GM18517 (cell line): ENCODE measurements around the gene SPIN2B.
"Not testable (repeated sequence)": the region's sequence is repeated elsewhere in the genome, so short reads cannot be mapped to it uniquely, and the experiment has no call there.

ENCODE experiments used
- ATAC-seq: cut with Tn5 transposase; IDR thresholded peaks from one replicate; pipeline ENCODE4 v1.9.1; 2021; ENCODE audit warnings: mild to moderate bottlenecking, moderate library complexity; ENCODE audit not compliant: unreplicated experiment

SPIN2B gene

GRCh38 chrX:57121162-57121755, at the start of gene SPIN2B:
TSS of gene SPIN2B (minus strand) at chrX:57121548.
- peak; percentile 100 for ATAC-seq

GRCh38 chrX:57156397-57157049, 35.2 kb upstream of the SPIN2B start:
- ATAC-seq, result no peak

DNA sequence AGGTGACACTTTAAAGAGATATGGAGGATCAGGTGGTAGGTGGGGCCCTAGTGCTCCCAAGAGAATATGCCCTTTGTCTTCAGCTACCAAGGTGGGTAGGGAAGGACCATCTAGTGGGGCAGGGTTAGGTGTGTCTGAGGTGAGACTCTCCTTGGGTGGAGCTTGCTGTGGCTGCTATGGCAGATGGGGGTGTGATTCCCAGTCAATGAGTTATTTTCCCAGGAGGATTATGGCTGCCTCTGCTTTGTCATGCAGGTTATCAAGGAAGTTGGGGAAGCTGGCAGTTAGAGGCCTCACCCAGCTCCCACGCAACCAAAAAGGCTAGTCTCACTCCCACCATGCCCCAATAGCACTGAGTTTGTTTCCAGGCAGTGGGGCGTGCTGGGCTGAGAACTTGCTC, 33.8 kb upstream of the SPIN2B start:
- no peak for ATAC-seq

GRCh38 chrX:57152222-57152621, 30.9 kb upstream of the SPIN2B start:
- ATAC-seq, result not testable (repeated sequence)

DNA sequence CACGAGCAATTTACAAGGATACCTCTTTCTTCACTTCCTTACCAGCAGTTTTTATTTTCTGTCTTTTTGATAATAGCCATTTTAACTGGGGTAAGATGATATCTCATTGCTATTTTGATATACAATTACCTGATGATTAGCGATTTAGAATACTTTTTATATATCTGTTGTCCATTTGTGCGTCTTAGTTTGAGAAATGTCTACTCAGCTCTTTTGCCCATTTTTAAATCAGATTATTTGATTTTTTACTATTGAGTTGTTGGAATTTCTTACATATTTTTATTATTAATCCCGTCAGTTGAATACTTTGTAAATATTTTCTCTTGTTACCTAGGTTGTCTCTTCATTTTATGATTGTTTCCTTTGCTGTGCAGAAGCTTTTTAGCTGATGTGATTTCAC, 17.3 kb upstream of the SPIN2B start:
- no peak for ATAC-seq

DNA sequence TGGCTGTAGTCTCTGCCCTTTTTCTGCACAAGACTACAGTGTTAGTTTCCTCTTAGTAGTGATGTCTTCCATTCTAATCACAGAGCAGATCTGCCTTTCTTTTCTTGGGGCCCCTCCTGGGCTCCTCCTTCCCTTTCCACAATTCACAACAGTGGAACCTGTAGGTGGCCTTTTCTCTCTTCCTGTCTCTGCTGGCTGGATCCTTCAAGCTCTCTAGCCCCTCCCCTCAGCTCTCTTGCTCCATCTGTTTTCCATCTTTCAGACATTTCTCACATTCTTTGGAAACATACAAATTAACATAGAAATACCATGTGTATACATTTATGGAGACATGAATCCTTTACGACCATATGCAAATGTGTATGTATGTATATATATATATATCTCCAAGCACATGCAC, 16.2 kb upstream of the SPIN2B start:
- no peak for ATAC-seq

DNA sequence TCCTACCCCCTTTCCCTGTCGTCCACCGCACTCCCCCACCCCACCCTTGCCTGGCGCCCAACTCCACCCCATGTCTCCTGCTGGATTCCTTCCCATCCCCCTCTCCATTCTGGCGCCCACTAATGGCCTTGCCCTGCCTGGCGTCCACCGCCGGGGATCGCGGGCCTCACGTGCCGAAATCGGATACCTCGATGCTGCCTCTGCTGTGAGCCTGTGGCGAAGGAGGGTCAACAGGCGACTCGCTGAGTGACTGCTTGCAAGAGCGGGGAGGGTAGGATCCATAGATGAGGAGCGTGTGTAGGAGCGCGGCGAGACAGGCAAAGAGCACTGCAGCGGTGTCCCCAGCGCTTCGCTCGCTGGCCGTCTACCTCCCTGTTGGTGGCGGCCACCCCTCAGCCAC, 15.7 kb upstream of the SPIN2B start, which contains the start of gene SPIN2A:
Gene SPIN2A (minus strand): TSS at position 325 of the 400 bp plus-strand sequence. CDS start 800 bp downstream, outside the sequence.
- ATAC-seq, result not testable (repeated sequence)

DNA sequence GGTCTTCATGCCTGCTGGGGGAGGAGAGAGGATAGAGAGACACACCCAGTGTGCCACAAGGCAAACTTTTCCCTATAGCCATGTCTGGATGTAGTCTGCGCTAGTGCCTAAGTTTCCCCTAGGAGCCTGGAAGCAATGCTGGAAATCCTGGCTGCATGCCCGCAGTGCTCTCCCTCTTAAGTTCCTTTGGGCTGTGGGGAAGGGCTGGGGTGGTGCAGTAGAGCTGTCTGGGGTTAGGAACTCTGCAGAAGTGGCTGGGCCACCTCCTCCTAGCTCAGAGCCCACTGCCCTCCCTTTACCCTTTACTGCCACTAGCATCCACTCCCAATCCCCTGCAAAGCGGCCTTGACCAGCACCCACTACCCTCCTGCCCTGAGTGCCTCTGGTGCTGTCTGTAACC, 15.2 kb upstream of the SPIN2B start:
- not testable (repeated sequence) for ATAC-seq

DNA sequence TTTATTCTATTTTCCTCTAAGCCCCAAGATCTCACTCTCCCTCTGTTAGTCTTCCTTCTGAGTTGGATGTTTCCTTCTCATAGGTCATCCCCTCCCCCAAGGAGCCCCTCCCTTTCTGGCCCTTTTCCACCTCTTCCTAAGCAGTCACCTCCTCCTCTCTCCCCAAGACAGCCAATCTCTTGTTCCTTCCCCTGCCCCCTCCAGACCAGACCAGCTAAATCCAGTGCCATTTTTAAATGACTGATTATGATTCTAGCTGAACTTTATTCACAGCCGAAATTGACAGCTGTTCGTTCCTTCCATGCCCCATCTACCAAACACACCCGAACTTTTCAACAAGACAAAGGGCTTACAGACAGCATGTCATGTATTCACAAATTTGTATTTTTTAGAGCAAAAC, 13.9 kb upstream of the SPIN2B start:
- ATAC-seq, result no peak

DNA sequence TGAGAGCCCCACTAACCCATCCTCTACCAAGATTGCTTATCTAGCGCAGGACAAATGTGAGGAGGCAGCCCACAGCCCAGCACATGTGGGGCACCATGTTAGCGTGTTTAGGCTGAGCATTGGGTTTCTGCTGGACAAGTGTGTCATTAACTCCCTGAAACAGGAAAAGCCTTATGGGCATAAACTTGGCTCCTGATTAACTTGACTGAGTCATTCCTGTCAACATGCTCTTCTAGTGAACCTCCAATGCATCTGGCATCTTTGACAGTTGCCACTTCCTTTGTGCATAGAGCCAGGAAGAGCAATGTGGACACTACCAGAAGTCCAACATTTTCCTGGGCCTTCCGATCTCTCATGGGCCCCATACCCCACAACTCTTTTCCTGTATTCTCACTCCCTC, 13.4 kb upstream of the SPIN2B start:
- ATAC-seq, result no peak

DNA sequence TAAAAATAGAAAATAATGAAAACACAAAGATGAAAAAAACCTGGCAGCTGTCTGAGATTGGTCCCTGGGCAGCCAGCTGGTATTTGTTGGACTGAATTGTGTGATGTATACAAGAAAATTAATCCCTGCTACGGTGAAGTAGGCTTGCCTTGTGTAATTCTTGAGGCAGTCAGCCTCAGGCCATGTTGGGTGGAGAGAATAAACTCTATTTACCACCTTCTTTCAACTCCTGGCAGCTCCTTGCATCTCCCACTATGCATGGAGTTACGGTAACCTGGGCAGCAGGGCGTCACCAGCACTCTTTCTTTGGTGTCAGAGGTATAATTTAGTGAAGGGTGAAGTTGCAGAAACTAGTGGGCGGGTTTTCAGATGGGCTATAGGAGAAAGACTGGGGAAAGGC, 12.4 kb upstream of the SPIN2B start:
- no peak for ATAC-seq

DNA sequence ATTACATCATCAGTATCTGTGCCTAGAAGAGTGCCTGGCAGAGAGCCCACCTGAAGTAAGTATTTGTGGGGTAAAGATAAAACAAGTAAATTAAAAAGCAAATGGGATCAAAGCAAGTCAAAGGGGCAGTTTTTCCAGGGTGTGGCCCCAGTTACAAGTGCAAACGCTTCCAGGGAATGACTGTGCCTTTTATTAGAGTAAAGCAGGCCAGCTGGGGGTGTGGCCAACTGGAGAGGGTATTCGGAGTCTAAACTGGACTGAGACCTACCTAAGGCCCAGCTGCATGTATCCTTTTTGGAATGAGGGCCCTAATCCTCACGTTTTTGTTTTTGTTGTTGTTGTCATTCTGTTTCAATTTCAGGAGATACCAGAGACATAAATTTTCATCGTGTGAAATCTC, 11.9 kb upstream of the SPIN2B start:
- not testable (repeated sequence) for ATAC-seq

DNA sequence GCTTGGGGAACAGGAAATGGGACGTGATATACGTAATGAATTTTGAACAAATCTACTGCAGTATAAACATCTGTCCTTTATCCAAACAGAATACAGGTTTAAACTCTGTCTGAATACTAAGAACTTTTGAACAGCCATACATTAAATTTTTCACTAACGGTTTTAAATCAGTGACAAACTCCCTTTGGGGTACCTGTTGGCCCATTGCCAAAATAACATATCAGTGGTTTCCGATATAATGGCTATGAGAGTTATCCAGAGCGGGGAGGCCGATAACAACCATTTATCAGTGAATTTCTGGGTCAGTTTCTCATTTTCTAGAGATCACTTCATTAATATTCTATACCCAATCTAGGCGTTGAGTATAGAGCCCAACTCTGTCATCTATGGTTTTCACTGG, 10.7 kb upstream of the SPIN2B start:
- no peak for ATAC-seq

DNA sequence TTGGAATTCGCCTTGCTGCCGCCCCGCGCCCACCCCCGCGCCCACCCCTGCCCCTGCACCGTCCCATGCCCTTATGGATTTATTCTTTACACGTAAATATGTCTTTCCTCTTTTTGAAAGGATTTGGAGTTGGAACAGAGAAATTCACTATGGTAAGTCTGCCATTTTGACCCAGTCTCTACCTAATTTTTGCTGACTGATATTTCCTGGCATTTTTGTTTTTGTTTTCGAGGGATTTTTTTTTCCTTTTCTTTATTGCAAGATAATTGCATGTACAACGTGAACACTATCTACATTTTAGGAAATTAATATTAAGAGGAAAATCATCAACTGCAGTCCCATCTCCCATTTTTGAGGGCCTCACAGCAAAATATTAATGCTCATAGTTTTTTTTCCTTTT, 468 bp upstream of the SPIN2B start:
- no peak for ATAC-seq

GRCh38 chrX:57120619-57121161, 658 bp downstream of the SPIN2B start:
- ATAC-seq, result not testable (repeated sequence)

DNA sequence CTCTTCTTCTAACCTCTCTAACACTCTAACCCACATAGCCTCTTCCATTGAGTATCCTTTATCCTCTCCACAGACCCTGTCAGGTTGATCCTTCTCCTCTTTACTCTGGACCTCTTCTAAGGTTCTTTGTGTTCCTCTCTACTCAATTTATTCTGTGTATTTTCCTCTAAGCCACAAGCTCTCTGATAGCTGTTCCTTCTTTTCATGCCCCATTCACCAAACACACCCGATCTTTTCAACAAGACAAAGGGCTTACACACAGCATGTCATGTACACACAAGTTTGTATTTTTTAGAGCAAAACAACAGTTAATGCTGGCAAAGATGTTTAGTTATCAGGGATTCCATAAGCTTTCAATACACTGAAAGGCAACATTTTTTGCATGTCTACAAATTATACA, 1.9 kb downstream of the SPIN2B start:
- ATAC-seq, result no peak

- not testable (repeated sequence) for ATAC-seq
Measured at GRCh38 chrX:57117566-57117965, 3.8 kb downstream of the SPIN2B start.

GRCh38 chrX:57104921-57105398, 16.4 kb downstream of the SPIN2B start:
- ATAC-seq, result no peak

DNA sequence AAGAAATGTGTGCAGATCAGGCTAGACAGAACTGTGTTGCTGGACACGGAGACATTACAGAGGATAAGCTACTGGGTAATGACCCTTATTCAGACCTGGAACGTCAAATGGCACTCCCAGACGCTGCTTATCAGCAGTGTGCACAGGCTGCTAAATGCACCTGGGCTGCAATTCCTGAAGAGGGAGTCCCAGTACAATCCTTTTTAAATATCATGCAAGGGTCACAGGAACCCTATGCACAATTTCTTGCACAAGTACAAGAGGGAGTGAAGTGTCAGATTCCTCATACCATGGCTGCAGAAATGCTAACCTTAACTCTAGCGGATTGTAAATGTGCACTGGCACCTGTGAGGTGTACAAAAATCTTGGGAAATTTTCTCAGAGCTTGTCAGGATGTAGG, 16.9 kb downstream of the SPIN2B start:
- ATAC-seq, result no peak

DNA sequence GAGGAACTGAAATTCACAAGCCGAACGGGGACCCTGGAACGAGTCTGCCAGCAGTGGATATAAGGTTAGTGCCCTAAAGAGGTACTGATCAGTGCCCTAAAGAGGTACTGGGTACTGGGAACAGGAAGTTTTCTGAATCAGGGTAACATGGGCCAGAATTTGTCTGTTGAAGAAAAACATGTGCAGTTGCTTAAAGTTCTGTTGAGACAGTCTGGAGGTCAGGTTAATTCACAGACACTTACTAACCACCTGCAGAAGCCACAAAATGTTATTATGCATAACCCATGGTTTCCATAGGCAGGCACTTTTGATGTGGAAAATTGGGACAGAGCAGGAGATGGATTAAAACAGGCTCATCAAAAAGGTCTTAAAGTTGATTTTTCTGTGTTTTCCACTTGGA, 17.9 kb downstream of the SPIN2B start:
- ATAC-seq, result no peak

GRCh38 chrX:57102918-57103317, 18.4 kb downstream of the SPIN2B start:
- ATAC-seq, result not testable (repeated sequence)

- no peak for ATAC-seq
Measured at GRCh38 chrX:57083143-57083542, 38.2 kb downstream of the SPIN2B start.
